BE2C (cell line): Measurements from ENCODE around the gene NDUFA11.

Experiments
- DNase-seq: peaks from one replicate; pipeline ENCODE4 v3.0.0-alpha.2; 2020
- H3K27me3 ChIP-seq: fragments of 250-450 bp; sonication (Bioruptor Pico); 2 replicates; pipeline ENCODE4 v1.5.1; 2020; ENCODE audit warnings: mild to moderate bottlenecking
- H3K36me3 ChIP-seq: fragments of 250-450 bp; sonication (Bioruptor Pico); 2 replicates; pipeline ENCODE4 v1.5.1; 2020; ENCODE audit warnings: mild to moderate bottlenecking
- H3K4me1 ChIP-seq: fragments of 250-450 bp; sonication (Bioruptor Pico); 2 replicates; pipeline ENCODE4 v1.5.1; 2020
- H3K4me3 ChIP-seq: 2 replicates; pipeline ENCODE4 v1.5.1; 2011; ENCODE audit warnings: low read depth, low read length
- H3K9me3 ChIP-seq: fragments of 250-450 bp; sonication (Bioruptor Pico); 2 replicates; pipeline ENCODE4 v1.5.1; 2020
- CTCF ChIP-seq: IDR thresholded peaks from 2 replicates; pipeline ENCODE4 v1.5.1; 2012; ENCODE audit warnings: mild to moderate bottlenecking, low read depth, low read length

NDUFA11 gene

GRCh38 chr19:5949792-5950305 is 46.3 kb upstream of the NDUFA11 start:
- Histone ChIP-seq H3K27me3 (no peaks in the 10 kb centered on the region), H3K9me3 (no peaks in the 10 kb centered on the region), H3K4me3 (no peak overlapping the region), H3K4me1 (peaks cover 44% of the 10 kb centered on the region), H3K36me3 (peaks cover 31% of the 10 kb centered on the region)
- no peak for TF ChIP-seq CTCF
- no peak for DNase-seq

- TF ChIP-seq CTCF, result no peak
- H3K36me3 ChIP-seq, result peaks cover 31% of the 10 kb centered on the region
- H3K4me3 ChIP-seq, result no peak overlapping the region
- H3K4me1 ChIP-seq, result peaks cover 37% of the 10 kb centered on the region
- H3K27me3 ChIP-seq, result no peaks in the 10 kb centered on the region
- peak; percentile 42 for DNase-seq
- no peaks in the 10 kb centered on the region for H3K9me3 ChIP-seq
These were observed 45.4 kb upstream of the NDUFA11 start for GRCh38 chr19:5948752-5949564.

- Histone ChIP-seq H3K36me3 (peaks cover 32% of the 10 kb centered on the region), H3K9me3 (0 out of 2 replicates have a peak, but pooled peaks cover 3% of the 10 kb centered on the region), H3K4me1 (peaks cover 27% of the 10 kb centered on the region), H3K27me3 (no peaks in the 10 kb centered on the region), H3K4me3 (no peak overlapping the region)
- no peak for TF ChIP-seq CTCF
- DNase-seq, result no peak
These were observed 43.8 kb upstream of the NDUFA11 start for GRCh38 chr19:5947435-5947834.

GRCh38 chr19:5943623-5944022 is 40.0 kb upstream of the NDUFA11 start:
- Histone ChIP-seq H3K36me3 (peaks cover 51% of the 10 kb centered on the region), H3K27me3 (no peaks in the 10 kb centered on the region), H3K4me3 (no peak overlapping the region), H3K9me3 (0 out of 2 replicates have a peak, but pooled peaks cover 3% of the 10 kb centered on the region), H3K4me1 (peaks cover 9% of the 10 kb centered on the region)
- TF ChIP-seq CTCF, result no peak
- DNase-seq, result no peak

- H3K27me3 ChIP-seq, result no peaks in the 10 kb centered on the region
- H3K4me3 ChIP-seq, result no peak overlapping the region
- H3K36me3 ChIP-seq, result peaks cover 51% of the 10 kb centered on the region
- DNase-seq, result no peak
- 0 out of 2 replicates have a peak, but pooled peaks cover 3% of the 10 kb centered on the region for H3K9me3 ChIP-seq
- no peak for TF ChIP-seq CTCF
- peaks cover 8% of the 10 kb centered on the region for H3K4me1 ChIP-seq
These were observed 39.5 kb upstream of the NDUFA11 start for GRCh38 chr19:5943045-5943444.

DNA sequence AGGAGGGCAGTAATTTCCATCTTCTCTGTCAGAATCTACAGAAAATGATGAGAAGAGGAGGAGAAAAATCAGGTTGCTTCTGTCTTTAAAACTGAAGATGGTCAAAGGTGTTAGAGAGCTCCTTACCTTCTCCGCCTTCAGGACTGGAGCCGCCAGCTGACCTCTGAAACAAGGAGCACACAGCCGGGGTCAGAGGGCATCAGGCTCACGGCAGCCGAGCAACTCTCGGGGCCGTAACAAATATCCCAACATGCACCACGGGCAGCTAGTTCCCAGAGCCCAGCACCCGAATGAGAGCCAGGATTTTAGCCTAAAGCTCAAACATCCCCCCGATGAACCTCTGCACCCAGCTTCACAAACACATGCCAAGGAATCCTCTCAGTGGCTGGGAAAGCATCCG is 38.1 kb upstream of the NDUFA11 start:
- Histone ChIP-seq H3K4me3 (no peak overlapping the region), H3K4me1 (peaks cover 18% of the 10 kb centered on the region), H3K27me3 (no peaks in the 10 kb centered on the region), H3K36me3 (peaks cover 50% of the 10 kb centered on the region), H3K9me3 (0 out of 2 replicates have a peak, but pooled peaks cover 3% of the 10 kb centered on the region)
- no peak for TF ChIP-seq CTCF
- no peak for DNase-seq
